ENCODE results near the gene CYP21A2. TPM values are rescaled to one million over a fixed set of nuclear protein-coding genes. Genes with fewer than 3 reads are reported as not detected.
"Not testable (repeated sequence)": the region's sequence is repeated elsewhere in the genome, so short reads cannot be mapped to it uniquely, and the experiment has no call there.

The CYP21A2 gene
- 0.76 and 0.78 TPM in 2 replicates for total RNA-seq (2022)
- Bru-seq, nascent RNA, result percentile 10 among the genes with signal in this experiment
- percentile 39 among the genes with signal in this experiment for BruChase-seq, experiment 1, labeled RNA remaining after a 6-hour chase
- percentile 24 among the genes with signal in this experiment for BruChase-seq, experiment 2, labeled RNA remaining after a 2-hour chase
- long read RNA-seq, result 0 reads

GRCh38 chr6:32037598-32038524, at the start of gene CYP21A2:
Gene CYP21A2, plus strand, starts transcription at chr6:32038415. Its CDS starts 8 bp downstream, at chr6:32038423.
- H3K4me3 Mint-ChIP-seq (ENCODE audit: low read depth, unreplicated experiment); CTCF ChIA-PET; H3K36me3 Mint-ChIP-seq (ENCODE audit: insufficient read depth, unreplicated experiment); H3K27ac Mint-ChIP-seq (ENCODE audit: unreplicated experiment); BruUV-seq (replicated peaks); H3K4me1 Mint-ChIP-seq (ENCODE audit: low read depth, unreplicated experiment); intact Hi-C loops (cut with micrococcal nuclease; ENCODE audit: unreplicated experiment); DNase-seq; H3K9me3 Mint-ChIP-seq (ENCODE audit: low read depth, unreplicated experiment): not testable (repeated sequence)
- peaks cover 13% of the 10 kb centered on the region for H3K27me3 Mint-ChIP-seq (ENCODE audit: unreplicated experiment)

- H3K4me1 Mint-ChIP-seq (ENCODE audit: low read depth, unreplicated experiment); DNase-seq; H3K36me3 Mint-ChIP-seq (ENCODE audit: insufficient read depth, unreplicated experiment); H3K4me3 Mint-ChIP-seq (ENCODE audit: low read depth, unreplicated experiment); H3K27ac Mint-ChIP-seq (ENCODE audit: unreplicated experiment); H3K27me3 Mint-ChIP-seq (ENCODE audit: unreplicated experiment); H3K9me3 Mint-ChIP-seq (ENCODE audit: low read depth, unreplicated experiment); BruUV-seq (replicated peaks); CTCF ChIA-PET; intact Hi-C loops (cut with micrococcal nuclease; ENCODE audit: unreplicated experiment): not testable (repeated sequence)
Observed at GRCh38 chr6:31989363-31989762, 48.9 kb upstream of the CYP21A2 start.

GRCh38 chr6:31994421-31994820, 43.8 kb upstream of the CYP21A2 start:
- H3K4me3 Mint-ChIP-seq (ENCODE audit: low read depth, unreplicated experiment); H3K36me3 Mint-ChIP-seq (ENCODE audit: insufficient read depth, unreplicated experiment); BruUV-seq (replicated peaks); intact Hi-C loops (cut with micrococcal nuclease; ENCODE audit: unreplicated experiment); DNase-seq; H3K27me3 Mint-ChIP-seq (ENCODE audit: unreplicated experiment); H3K9me3 Mint-ChIP-seq (ENCODE audit: low read depth, unreplicated experiment); CTCF ChIA-PET; H3K27ac Mint-ChIP-seq (ENCODE audit: unreplicated experiment); H3K4me1 Mint-ChIP-seq (ENCODE audit: low read depth, unreplicated experiment): not testable (repeated sequence)

- BruUV-seq (replicated peaks); H3K9me3 Mint-ChIP-seq (ENCODE audit: low read depth, unreplicated experiment); H3K27ac Mint-ChIP-seq (ENCODE audit: unreplicated experiment); intact Hi-C loops (cut with micrococcal nuclease; ENCODE audit: unreplicated experiment); H3K36me3 Mint-ChIP-seq (ENCODE audit: insufficient read depth, unreplicated experiment); DNase-seq; H3K4me3 Mint-ChIP-seq (ENCODE audit: low read depth, unreplicated experiment); H3K4me1 Mint-ChIP-seq (ENCODE audit: low read depth, unreplicated experiment); CTCF ChIA-PET; H3K27me3 Mint-ChIP-seq (ENCODE audit: unreplicated experiment): not testable (repeated sequence)
Observed at GRCh38 chr6:31996385-31996784, 41.8 kb upstream of the CYP21A2 start.

- BruUV-seq (replicated peaks); H3K4me1 Mint-ChIP-seq (ENCODE audit: low read depth, unreplicated experiment); CTCF ChIA-PET; H3K27ac Mint-ChIP-seq (ENCODE audit: unreplicated experiment); H3K4me3 Mint-ChIP-seq (ENCODE audit: low read depth, unreplicated experiment); H3K9me3 Mint-ChIP-seq (ENCODE audit: low read depth, unreplicated experiment); intact Hi-C loops (cut with micrococcal nuclease; ENCODE audit: unreplicated experiment); DNase-seq; H3K36me3 Mint-ChIP-seq (ENCODE audit: insufficient read depth, unreplicated experiment): not testable (repeated sequence)
- peaks cover 32% of the 10 kb centered on the region for H3K27me3 Mint-ChIP-seq (ENCODE audit: unreplicated experiment)
Observed at GRCh38 chr6:32002546-32003268, 35.5 kb upstream of the CYP21A2 start.

GRCh38 chr6:32003301-32003700, 34.9 kb upstream of the CYP21A2 start:
- intact Hi-C loops (cut with micrococcal nuclease; ENCODE audit: unreplicated experiment); H3K36me3 Mint-ChIP-seq (ENCODE audit: insufficient read depth, unreplicated experiment); DNase-seq; BruUV-seq (replicated peaks); H3K4me1 Mint-ChIP-seq (ENCODE audit: low read depth, unreplicated experiment); H3K4me3 Mint-ChIP-seq (ENCODE audit: low read depth, unreplicated experiment); H3K9me3 Mint-ChIP-seq (ENCODE audit: low read depth, unreplicated experiment); H3K27ac Mint-ChIP-seq (ENCODE audit: unreplicated experiment); CTCF ChIA-PET: not testable (repeated sequence)
- peaks cover 32% of the 10 kb centered on the region for H3K27me3 Mint-ChIP-seq (ENCODE audit: unreplicated experiment)

GRCh38 chr6:32004393-32004792, 33.8 kb upstream of the CYP21A2 start:
- H3K27ac Mint-ChIP-seq (ENCODE audit: unreplicated experiment); BruUV-seq (replicated peaks); H3K4me3 Mint-ChIP-seq (ENCODE audit: low read depth, unreplicated experiment); H3K9me3 Mint-ChIP-seq (ENCODE audit: low read depth, unreplicated experiment); H3K4me1 Mint-ChIP-seq (ENCODE audit: low read depth, unreplicated experiment); intact Hi-C loops (cut with micrococcal nuclease; ENCODE audit: unreplicated experiment); H3K36me3 Mint-ChIP-seq (ENCODE audit: insufficient read depth, unreplicated experiment); CTCF ChIA-PET: not testable (repeated sequence)
- peaks cover 32% of the 10 kb centered on the region for H3K27me3 Mint-ChIP-seq (ENCODE audit: unreplicated experiment)
- peak; percentile 2 for DNase-seq

GRCh38 chr6:32004864-32005537, 33.2 kb upstream of the CYP21A2 start:
- CTCF ChIA-PET; H3K4me3 Mint-ChIP-seq (ENCODE audit: low read depth, unreplicated experiment); H3K9me3 Mint-ChIP-seq (ENCODE audit: low read depth, unreplicated experiment); H3K4me1 Mint-ChIP-seq (ENCODE audit: low read depth, unreplicated experiment); H3K27ac Mint-ChIP-seq (ENCODE audit: unreplicated experiment); intact Hi-C loops (cut with micrococcal nuclease; ENCODE audit: unreplicated experiment); H3K36me3 Mint-ChIP-seq (ENCODE audit: insufficient read depth, unreplicated experiment): not testable (repeated sequence)
- BruUV-seq (replicated peaks), result TSS peak; percentile 34
- H3K27me3 Mint-ChIP-seq (ENCODE audit: unreplicated experiment), result peaks cover 32% of the 10 kb centered on the region
- DNase-seq, result peak; percentile 2

- peaks cover 32% of the 10 kb centered on the region for H3K27me3 Mint-ChIP-seq (ENCODE audit: unreplicated experiment)
- CTCF ChIA-PET, result not testable (repeated sequence)
- DNase-seq, result peak; percentile 8
Observed at GRCh38 chr6:32005538-32005880, 32.7 kb upstream of the CYP21A2 start.

More at GRCh38 chr6:32005538-32005880, 32.7 kb upstream of the CYP21A2 start:
- BruUV-seq (replicated peaks); H3K4me1 Mint-ChIP-seq (ENCODE audit: low read depth, unreplicated experiment); intact Hi-C loops (cut with micrococcal nuclease; ENCODE audit: unreplicated experiment); H3K27ac Mint-ChIP-seq (ENCODE audit: unreplicated experiment); H3K9me3 Mint-ChIP-seq (ENCODE audit: low read depth, unreplicated experiment); H3K4me3 Mint-ChIP-seq (ENCODE audit: low read depth, unreplicated experiment); H3K36me3 Mint-ChIP-seq (ENCODE audit: insufficient read depth, unreplicated experiment): not testable (repeated sequence)

Data from Calu3 (cell line).